ENCODE measurements around the gene CLCN3.

Gene CLCN3

GRCh38 chr4:169658975-169659715, 38.8 kb downstream of the CLCN3 start:
- DNase-seq (ENCODE audit: extremely low spot score), result no peak
- no peak for TF ChIP-seq CTCF (IDR thresholded peaks at IDR 0.05; ENCODE audit: control extremely low read depth, extremely low read depth, low read depth, missing control alignments)
- ChIA-PET CTCF (interaction anchor here (1.2 to 3.3 kb wide), 7 partner anchors 9 to 46 kb away, joined by 3 to 16 read pairs (median 6); partner anchors contain the start of genes CLCN3 and NEK1), POLR2A (interaction anchor here (1.3 kb wide), 1 partner anchor 39 kb away, joined by 4 read pairs; the partner anchor contains the start of gene CLCN3)

GRCh38 chr4:169659716-169660670, 39.6 kb downstream of the CLCN3 start:
- no peak for TF ChIP-seq CTCF (IDR thresholded peaks at IDR 0.05; ENCODE audit: control extremely low read depth, extremely low read depth, low read depth, missing control alignments)

GRCh38 chr4:169660929-169661328, 40.6 kb downstream of the CLCN3 start:
- no peak for TF ChIP-seq CTCF (IDR thresholded peaks at IDR 0.05; ENCODE audit: control extremely low read depth, extremely low read depth, low read depth, missing control alignments)
- ChIA-PET CTCF (interaction anchor here (1.4 to 3.3 kb wide), 6 partner anchors 11 to 48 kb away, joined by 3 to 16 read pairs (median 5); partner anchors contain the start of gene NEK1), POLR2A (no interaction called here)
- DNase-seq (ENCODE audit: extremely low spot score), result no peak

More at GRCh38 chr4:169659716-169660670, 39.6 kb downstream of the CLCN3 start:
- CTCF ChIA-PET, result interaction anchor here (0.9 to 3.3 kb wide), 8 partner anchors 10 to 47 kb away, joined by 3 to 16 read pairs (median 6); partner anchors contain the start of genes CLCN3 and NEK1
- peak; percentile 55 for DNase-seq (ENCODE audit: extremely low spot score)
- POLR2A ChIA-PET, result interaction anchor here (1.3 kb wide), 1 partner anchor 40 kb away, joined by 4 read pairs; the partner anchor contains the start of gene CLCN3

GRCh38 chr4:169661761-169662160, 41.4 kb downstream of the CLCN3 start:
- no peak for DNase-seq (ENCODE audit: extremely low spot score)
- CTCF ChIA-PET, result interaction anchor here (0.9 to 3.3 kb wide), 6 partner anchors 13 to 48 kb away, joined by 3 to 16 read pairs (median 3); partner anchors contain the start of gene NEK1
- POLR2A ChIA-PET, result no interaction called here
- TF ChIP-seq CTCF (IDR thresholded peaks at IDR 0.05; ENCODE audit: control extremely low read depth, extremely low read depth, low read depth, missing control alignments), result no peak

- ChIA-PET POLR2A (no interaction called here), CTCF (interaction anchor here (0.9 to 1.4 kb wide), 6 partner anchors 10 to 36 kb away, joined by 3 to 4 read pairs (median 3); no protein-coding TSS in a partner anchor)
- DNase-seq (ENCODE audit: extremely low spot score), result no peak
- no peak for TF ChIP-seq CTCF (IDR thresholded peaks at IDR 0.05; ENCODE audit: control extremely low read depth, extremely low read depth, low read depth, missing control alignments)
Observed at GRCh38 chr4:169662206-169662605, 41.8 kb downstream of the CLCN3 start.

GRCh38 chr4:169663402-169663801, 43.0 kb downstream of the CLCN3 start:
- CTCF ChIA-PET, result interaction anchor here (1.3 kb wide), 1 partner anchor 11 kb away, joined by 3 read pairs; no protein-coding TSS in a partner anchor

More at GRCh38 chr4:169663402-169663801, 43.0 kb downstream of the CLCN3 start:
- DNase-seq (ENCODE audit: extremely low spot score), result no peak
- POLR2A ChIA-PET, result no interaction called here
- TF ChIP-seq CTCF (IDR thresholded peaks at IDR 0.05; ENCODE audit: control extremely low read depth, extremely low read depth, low read depth, missing control alignments), result no peak
